Stomach (tissue), 4 donors: ENCODE results near the gene CRADD.

ENCODE experiments used
- EP300 ChIP-seq: sonication (generic); formaldehyde crosslinking; IDR thresholded peaks from one replicate; pipeline ENCODE4 v1.6.1; 2017; ENCODE audit warnings: antibody characterized with exemption
- POLR2A ChIP-seq, 4 donors: fragments of 450-650 bp; IDR thresholded peaks; one replicate each; pipeline ENCODE4 v1.6.1; 2016; ENCODE audit warnings: antibody characterized with exemption in 4 of 4, control low read depth in 2 of 4, mild to moderate bottlenecking in 1 of 4, moderate library complexity in 1 of 4
- POLR2AphosphoS5 ChIP-seq, 3 donors: sonication (generic); formaldehyde crosslinking; IDR thresholded peaks; one replicate each; pipeline ENCODE4 v1.6.1; 2016; ENCODE audit warnings: antibody characterized with exemption in 3 of 3
- TF ChIP-seq, protein P1 (sequence below), 7 experiments: fragments of 450-650 bp in 4 of 7; fragments of 200-600 bp in 3 of 7; sonication (generic) in 3 of 7; IDR thresholded peaks; one replicate each; pipeline ENCODE4 v1.5.1; 2016 to 2019; ENCODE audit warnings: antibody characterized with exemption in 7 of 7, control low read depth in 2 of 7, mild to moderate bottlenecking in 1 of 7

DNA sequence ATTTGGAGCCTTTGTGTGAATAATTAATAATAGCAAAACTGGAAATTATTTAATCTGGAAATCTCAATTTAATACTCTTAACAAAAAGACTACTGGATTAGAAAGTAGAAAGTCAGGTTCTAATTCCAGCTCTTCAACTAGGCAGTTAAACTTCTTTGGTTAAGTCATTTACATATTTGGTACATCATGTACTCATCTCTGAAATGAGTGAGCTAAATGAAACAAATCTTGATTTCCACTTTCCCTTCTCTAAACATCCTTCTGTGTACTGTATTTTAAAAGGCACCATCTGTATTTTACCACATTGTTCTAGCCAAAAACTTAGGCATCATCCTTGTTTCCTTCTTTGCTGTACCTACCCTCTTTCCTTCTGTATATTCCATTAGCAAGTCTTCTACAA lies 26.9 kb downstream of the CRADD start:
- no peak for TF ChIP-seq EP300
- TF ChIP-seq, protein P1, sequence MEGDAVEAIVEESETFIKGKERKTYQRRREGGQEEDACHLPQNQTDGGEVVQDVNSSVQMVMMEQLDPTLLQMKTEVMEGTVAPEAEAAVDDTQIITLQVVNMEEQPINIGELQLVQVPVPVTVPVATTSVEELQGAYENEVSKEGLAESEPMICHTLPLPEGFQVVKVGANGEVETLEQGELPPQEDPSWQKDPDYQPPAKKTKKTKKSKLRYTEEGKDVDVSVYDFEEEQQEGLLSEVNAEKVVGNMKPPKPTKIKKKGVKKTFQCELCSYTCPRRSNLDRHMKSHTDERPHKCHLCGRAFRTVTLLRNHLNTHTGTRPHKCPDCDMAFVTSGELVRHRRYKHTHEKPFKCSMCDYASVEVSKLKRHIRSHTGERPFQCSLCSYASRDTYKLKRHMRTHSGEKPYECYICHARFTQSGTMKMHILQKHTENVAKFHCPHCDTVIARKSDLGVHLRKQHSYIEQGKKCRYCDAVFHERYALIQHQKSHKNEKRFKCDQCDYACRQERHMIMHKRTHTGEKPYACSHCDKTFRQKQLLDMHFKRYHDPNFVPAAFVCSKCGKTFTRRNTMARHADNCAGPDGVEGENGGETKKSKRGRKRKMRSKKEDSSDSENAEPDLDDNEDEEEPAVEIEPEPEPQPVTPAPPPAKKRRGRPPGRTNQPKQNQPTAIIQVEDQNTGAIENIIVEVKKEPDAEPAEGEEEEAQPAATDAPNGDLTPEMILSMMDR (IDR thresholded peaks at IDR 0.05): no peak
- no peak for TF ChIP-seq POLR2AphosphoS5 (IDR thresholded peaks at IDR 0.05)
- TF ChIP-seq POLR2A (IDR thresholded peaks at IDR 0.05): no peak
